HG02759 (cell line): ENCODE results near the gene TMEM143.
A peak's percentile ranks its signal among the peaks of the same experiment; 100 is the strongest.

Experiments
- ATAC-seq: cut with Tn5 transposase; IDR thresholded peaks from one replicate; pipeline ENCODE4 v1.9.1; 2021; ENCODE audit warnings: mild to moderate bottlenecking, moderate library complexity; ENCODE audit not compliant: unreplicated experiment

The TMEM143 gene

GRCh38 chr19:48361912-48362311, 1.8 kb downstream of the TMEM143 start:
- ATAC-seq: no peak

DNA sequence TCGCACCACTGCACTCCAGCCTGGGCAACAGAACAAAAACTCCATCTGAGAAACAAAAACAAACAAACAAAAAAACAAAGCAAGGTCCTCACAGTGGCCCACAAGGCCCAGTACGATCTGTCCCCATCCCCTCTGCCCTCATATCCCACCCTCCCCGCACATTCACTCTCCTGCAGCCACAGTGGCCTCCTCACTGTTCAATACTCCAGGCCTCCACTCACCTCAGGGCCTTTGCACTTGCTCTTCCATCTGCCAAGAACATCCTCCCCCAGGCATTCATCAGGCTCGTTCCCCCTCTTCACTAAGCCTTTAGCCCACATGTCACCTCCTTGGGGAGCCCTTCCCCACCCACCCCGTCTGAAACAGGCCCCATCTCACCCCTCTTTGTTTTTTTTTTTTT, 4.6 kb downstream of the TMEM143 start:
- no peak for ATAC-seq

DNA sequence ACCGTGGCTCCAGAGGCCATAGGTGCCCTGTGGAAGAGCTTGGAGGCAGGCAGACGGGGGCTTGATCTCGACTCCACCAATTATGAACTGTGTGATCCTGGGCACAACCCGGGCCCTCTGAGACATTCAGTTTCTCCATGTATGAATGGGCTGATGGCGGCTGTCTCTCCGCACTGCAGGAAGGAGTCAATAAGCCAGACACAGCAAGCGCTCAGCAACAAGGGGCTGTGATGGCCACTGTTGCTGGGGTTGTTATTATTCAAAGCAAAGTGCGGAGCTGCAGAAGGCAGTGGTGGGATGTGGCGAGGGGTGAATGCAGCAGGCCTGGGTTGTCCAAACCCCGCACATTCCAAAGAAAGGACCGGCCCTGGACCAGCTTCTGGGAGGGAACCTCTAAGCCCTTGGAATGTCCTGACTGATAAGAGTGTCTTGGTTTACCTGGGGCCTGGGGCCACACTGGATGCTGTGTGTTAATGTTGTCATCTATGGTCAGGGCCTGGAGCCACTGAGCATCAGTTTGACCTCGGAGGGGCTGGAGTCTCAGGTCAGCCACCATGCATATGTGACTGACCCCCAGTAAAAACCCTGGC, 8.3 kb downstream of the TMEM143 start:
- ATAC-seq: no peak

- no peak for ATAC-seq
These were observed 9.3 kb downstream of the TMEM143 start for GRCh38 chr19:48354332-48354992.

- no peak for ATAC-seq
These were observed 10.1 kb downstream of the TMEM143 start for GRCh38 chr19:48353677-48354076.

DNA sequence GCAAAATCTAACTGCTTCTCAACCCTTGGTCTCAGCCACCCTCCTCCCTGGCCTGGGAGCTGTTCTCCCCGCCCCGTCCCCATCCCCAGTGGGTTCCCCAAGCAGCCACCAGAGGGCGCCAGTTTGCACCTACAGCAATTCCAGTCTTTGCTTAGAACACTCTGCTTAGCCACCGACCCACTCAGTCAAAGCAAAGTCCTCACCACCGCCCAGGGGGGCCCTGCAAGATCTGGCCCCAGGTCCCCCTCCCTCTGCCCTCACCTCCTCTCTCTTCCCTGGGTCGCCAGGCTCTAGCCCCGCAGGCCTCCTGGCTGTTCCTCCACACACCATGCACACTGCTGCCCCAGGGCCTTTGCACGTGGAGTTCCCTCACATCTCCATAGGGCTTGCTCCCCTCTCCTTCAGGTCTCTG, 12.4 kb downstream of the TMEM143 start:
- ATAC-seq: no peak

GRCh38 chr19:48350856-48351255, 12.9 kb downstream of the TMEM143 start:
- ATAC-seq: no peak

DNA sequence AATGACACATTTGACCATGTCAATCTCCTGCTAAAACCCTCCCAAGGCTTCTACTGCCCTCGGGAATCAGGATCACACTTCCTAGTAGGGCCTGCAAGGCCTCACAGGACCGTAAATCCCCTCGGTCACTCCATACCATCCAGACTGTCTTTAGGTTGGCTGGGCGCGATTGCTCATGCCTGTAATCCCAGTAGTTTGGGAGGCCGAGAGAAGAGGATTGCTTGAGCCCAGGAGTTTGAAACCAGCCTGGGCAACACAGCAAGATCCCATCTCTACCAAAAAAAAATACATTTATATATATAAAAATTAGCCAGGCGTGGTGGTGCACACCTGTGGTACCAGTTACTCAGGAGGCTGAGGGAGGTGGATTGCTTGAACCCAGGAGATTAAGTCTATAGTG, 15.0 kb downstream of the TMEM143 start:
- no peak for ATAC-seq

DNA sequence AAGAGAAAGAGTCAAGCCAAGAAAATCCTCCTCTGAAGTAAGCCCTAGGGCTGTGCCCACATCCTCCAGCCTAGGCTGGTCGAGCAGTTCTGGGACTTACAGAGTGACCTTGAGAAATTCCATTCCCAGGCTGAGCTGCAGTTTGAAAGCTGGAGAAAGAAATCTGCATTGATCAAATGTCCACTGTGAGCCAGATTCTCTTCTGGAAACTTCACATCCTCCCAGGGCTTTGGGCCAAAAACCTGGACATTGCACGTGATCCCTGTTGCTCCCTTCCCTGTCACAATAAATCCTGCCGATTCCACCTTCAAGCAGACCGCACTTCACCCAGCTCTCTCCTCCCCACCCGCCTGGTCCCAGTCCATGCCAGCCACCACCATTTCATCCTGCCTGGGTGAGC, 15.7 kb downstream of the TMEM143 start:
- ATAC-seq: no peak

DNA sequence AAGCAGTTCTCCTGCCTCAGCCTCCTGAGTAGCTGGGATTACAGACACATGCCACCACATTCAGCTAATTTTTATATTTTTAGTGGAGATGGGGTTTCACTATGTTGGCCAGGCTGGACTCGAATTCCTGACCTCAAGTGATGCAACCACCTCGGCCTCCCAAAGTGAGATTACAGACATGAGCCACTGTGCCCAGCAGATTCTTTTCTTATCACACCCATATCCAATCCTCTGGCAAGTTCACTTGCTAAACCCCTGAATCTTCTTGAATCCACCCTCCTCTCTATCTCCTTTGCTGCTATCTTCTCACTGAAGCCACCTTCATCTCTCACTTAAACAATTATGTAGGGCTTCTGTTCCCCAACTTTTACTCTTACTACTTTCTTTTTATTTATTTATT, 17.5 kb downstream of the TMEM143 start:
- ATAC-seq: no peak

GRCh38 chr19:48344892-48345291, 18.8 kb downstream of the TMEM143 start:
- no peak for ATAC-seq

DNA sequence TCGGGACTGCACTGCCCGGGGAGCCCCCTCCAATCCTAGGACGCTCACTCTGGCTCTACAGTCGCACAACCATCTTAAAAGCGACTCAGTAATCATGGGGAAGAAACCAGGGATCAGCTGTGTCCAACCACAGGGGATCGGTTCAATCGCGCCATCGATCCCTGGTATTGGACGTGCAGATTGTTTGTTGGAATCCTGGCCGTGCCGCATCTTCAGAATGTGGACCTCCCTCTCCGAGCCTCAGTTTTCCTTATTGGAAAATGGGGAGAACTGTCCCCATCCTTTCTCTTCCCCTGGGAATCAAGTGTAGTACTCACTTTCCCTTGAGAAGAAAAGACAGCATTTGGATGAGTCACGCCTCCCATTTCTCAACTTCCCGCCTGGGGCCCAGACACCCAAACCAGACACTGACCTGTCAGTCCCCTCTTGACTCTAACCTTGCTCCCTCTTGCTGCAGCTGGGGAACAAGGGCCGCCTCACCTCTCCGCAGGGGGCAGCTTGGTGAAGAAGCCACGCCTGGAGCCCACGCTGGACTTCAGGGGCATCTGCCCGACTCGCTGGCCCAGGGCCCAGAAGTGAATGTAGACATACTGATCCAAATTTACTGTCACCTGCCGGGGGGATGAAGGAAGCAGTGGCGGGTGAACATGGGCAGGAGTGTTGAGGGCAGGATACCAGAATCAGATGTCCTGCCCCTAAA, 20.7 kb downstream of the TMEM143 start:
- no peak for ATAC-seq

DNA sequence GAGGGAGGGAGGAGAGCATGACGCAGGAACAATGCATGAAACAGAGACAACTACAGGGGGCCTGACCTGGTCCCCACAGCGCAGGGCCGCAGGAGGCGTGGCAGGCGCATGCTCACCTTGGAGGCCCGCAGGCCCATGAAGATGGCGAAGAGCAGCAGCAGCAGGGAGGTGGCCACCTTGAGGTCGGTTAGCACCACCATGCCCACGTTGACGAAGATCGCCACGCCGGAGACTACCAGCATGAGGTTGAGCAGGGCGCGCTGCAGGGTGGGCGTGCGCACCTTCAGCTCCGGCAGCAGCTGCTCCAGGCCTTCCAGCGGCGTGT, 21.4 kb downstream of the TMEM143 start:
- ATAC-seq: no peak

DNA sequence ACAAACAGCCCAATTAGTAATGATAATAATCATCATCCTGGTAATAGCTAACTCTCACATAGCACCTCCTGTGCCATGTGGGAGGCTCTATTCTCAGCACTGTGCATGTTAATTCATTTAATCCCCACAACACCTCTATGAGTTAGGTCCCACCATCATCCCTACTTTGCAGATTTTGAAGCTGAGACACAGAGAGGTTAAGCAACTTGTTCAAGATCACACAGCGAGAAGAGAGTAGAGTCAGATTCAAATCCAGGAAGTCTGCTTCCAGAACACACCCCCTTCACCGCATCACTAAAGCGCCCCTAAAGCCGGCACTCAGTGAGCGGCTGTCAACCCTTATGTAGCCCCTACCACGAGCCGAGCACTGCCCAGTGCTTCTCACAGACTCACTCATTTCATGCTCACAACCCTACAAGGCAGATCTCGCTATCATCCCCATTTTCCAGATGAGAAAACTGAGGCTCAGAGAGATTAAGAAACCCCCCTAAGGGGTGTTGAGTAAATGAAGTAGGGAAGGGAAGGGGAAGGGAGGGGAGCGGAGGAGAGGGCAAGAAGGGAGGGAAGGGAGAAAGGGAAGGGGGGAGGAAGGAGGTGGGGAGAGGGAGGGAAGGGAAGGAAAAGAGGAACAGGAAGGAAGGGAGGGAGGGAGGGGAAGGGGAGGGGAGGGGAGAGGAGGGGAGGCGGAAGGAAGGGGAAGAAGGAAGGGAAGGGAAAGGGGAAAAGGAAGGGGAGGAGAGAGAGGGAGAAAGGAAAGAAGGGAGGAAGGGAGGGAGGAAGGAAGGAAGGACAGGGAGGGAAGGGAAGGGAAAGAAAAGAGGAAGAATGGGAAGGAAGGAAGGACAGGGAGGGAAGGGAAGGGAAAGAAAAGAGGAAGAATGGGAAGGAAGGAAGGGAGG, 22.0 kb downstream of the TMEM143 start:
- no peak for ATAC-seq

DNA sequence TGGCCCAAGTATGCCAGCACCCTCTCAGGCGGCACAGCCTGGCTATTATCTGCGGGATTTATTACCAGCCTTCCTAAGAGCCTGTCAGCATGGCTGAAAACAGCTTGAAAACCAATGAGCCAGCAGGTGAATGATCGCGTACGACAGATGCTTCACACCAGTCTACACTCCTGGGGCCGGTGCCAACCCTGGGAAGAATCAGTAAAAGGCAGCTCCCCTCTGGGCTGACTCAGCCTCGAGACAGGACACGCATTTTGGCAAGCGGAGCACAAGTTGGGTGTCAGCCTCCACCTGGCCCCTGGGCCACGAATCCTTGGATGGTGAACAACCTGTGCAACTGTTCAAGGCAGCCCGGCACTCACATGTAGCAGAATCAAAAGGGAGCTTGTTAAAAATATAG, 22.7 kb downstream of the TMEM143 start:
- ATAC-seq: no peak

- ATAC-seq: no peak
These were observed 24.8 kb downstream of the TMEM143 start for GRCh38 chr19:48338802-48339503.

GRCh38 chr19:48338253-48338755, 25.4 kb downstream of the TMEM143 start:
- no peak for ATAC-seq

GRCh38 chr19:48333467-48334384, 30.0 kb downstream of the TMEM143 start:
- ATAC-seq: peak; percentile 57

GRCh38 chr19:48332662-48333466, 30.9 kb downstream of the TMEM143 start:
- ATAC-seq: peak; percentile 60
